ENCODE results near the gene THSD8. TPM values are rescaled to one million over a fixed set of nuclear protein-coding genes. Genes with fewer than 3 reads are reported as not detected.

Gene THSD8
- total RNA-seq, 2 donors from 2014 or later, result not detected

GRCh38 chr19:12767666-12768065, 34.2 kb upstream of the THSD8 start:
- DNase-seq (ENCODE audit: low spot score) (no peak), ATAC-seq (ENCODE audit: insufficient number of reproducible peaks, low FRiP score, low read depth) (no peak)
- H3K27ac ChIP-seq, result no peak overlapping the region
- H3K27me3 ChIP-seq (replicated peaks; ENCODE audit: insufficient read depth), result no peaks in the 10 kb centered on the region
- H3K36me3 ChIP-seq, result peaks cover 22% of the 10 kb centered on the region
- peaks cover 0 to 17% of the 10 kb centered on the region in 2 donors for H3K4me1 ChIP-seq (ENCODE audit: control insufficient read depth in 1 of 2, low read depth in 2 of 2)
- no peak overlapping the region for H3K4me3 ChIP-seq
- H3K9me3 ChIP-seq, result no peaks in the 10 kb centered on the region
- no peak for TF ChIP-seq CTCF (IDR thresholded peaks at IDR 0.05)

- ATAC-seq (ENCODE audit: insufficient number of reproducible peaks, low FRiP score, low read depth) (no peak), DNase-seq (ENCODE audit: low spot score) (no peak)
- no peak overlapping the region for H3K4me3 ChIP-seq
- TF ChIP-seq CTCF (IDR thresholded peaks at IDR 0.05), result no peak
- no peak overlapping the region for H3K27ac ChIP-seq
- H3K36me3 ChIP-seq, result peaks cover 12% of the 10 kb centered on the region
- no peaks in the 10 kb centered on the region for H3K27me3 ChIP-seq (replicated peaks; ENCODE audit: insufficient read depth)
- H3K4me1 ChIP-seq (ENCODE audit: control insufficient read depth in 1 of 2, low read depth in 2 of 2), result peaks cover 4 to 37% of the 10 kb centered on the region in 2 donors
- no peaks in the 10 kb centered on the region for H3K9me3 ChIP-seq
Observed at GRCh38 chr19:12769689-12770088, 32.2 kb upstream of the THSD8 start.

GRCh38 chr19:12770922-12771321, 30.9 kb upstream of the THSD8 start:
- TF ChIP-seq CTCF (IDR thresholded peaks at IDR 0.05), result no peak
- ATAC-seq (ENCODE audit: insufficient number of reproducible peaks, low FRiP score, low read depth) (no peak), DNase-seq (ENCODE audit: low spot score) (no peak)
- no peak overlapping the region for H3K4me3 ChIP-seq
- no peaks in the 10 kb centered on the region for H3K27me3 ChIP-seq (replicated peaks; ENCODE audit: insufficient read depth)
- H3K27ac ChIP-seq, result no peak overlapping the region
- no peaks in the 10 kb centered on the region for H3K9me3 ChIP-seq
- H3K36me3 ChIP-seq, result peaks cover 10% of the 10 kb centered on the region
- H3K4me1 ChIP-seq (ENCODE audit: control insufficient read depth in 1 of 2, low read depth in 2 of 2), result peaks cover 4 to 42% of the 10 kb centered on the region in 2 donors

- Histone ChIP-seq H3K36me3 (peaks cover 9% of the 10 kb centered on the region), H3K4me1 (ENCODE audit: control insufficient read depth in 1 of 2, low read depth in 2 of 2) (peaks cover 5 to 45% of the 10 kb centered on the region in 2 donors), H3K4me3 (no peak overlapping the region), H3K9me3 (no peaks in the 10 kb centered on the region), H3K27ac (peak overlapping the region; percentile 83 to 84), H3K27me3 (replicated peaks; ENCODE audit: insufficient read depth) (no peaks in the 10 kb centered on the region)
- TF ChIP-seq CTCF (IDR thresholded peaks at IDR 0.05), result no peak
- no peak for ATAC-seq (ENCODE audit: insufficient number of reproducible peaks, low FRiP score, low read depth)
- no peak for DNase-seq (ENCODE audit: low spot score)
Observed at GRCh38 chr19:12772323-12772722, 29.5 kb upstream of the THSD8 start.

- no peak for ATAC-seq (ENCODE audit: insufficient number of reproducible peaks, low FRiP score, low read depth)
- Histone ChIP-seq H3K27me3 (replicated peaks; ENCODE audit: insufficient read depth) (no peaks in the 10 kb centered on the region), H3K27ac (peak overlapping the region; percentile 83 to 84), H3K9me3 (no peaks in the 10 kb centered on the region), H3K36me3 (peaks cover 3% of the 10 kb centered on the region), H3K4me1 (ENCODE audit: control insufficient read depth in 1 of 2, low read depth in 2 of 2) (peaks cover 7 to 56% of the 10 kb centered on the region in 2 donors), H3K4me3 (no peak overlapping the region)
- no peak for DNase-seq (ENCODE audit: low spot score)
- peak; percentile 31 for TF ChIP-seq CTCF (IDR thresholded peaks at IDR 0.05)
Observed at GRCh38 chr19:12773571-12773970, 28.3 kb upstream of the THSD8 start.

Data from thoracic aorta (tissue), 2 donors.